SK-N-SH treated with all-trans-retinoic acid at 6 μM for 48 hours (cell line): Measurements from ENCODE around the gene PARD3B.

Experiments
- ATAC-seq: fragments of 200-7000 bp; cut with Tn5 transposase; 3 replicates; pipeline ENCODE4 v1.9.1; 2020; ENCODE audit warnings: mild to moderate bottlenecking, moderate library complexity
- ARNTL ChIP-seq: fragments of 450-650 bp; formaldehyde crosslinking; IDR thresholded peaks from 2 replicates; pipeline ENCODE4 v1.5.0; 2020; ENCODE audit warnings: low read depth, mild to moderate bottlenecking, moderate library complexity, borderline replicate concordance
- BACH2 ChIP-seq: fragments of 250-450 bp; sonication (Bioruptor Pico); IDR thresholded peaks from 2 replicates; pipeline ENCODE4 v1.9.0; 2021; ENCODE audit warnings: mild to moderate bottlenecking, borderline replicate concordance
- CSDC2 ChIP-seq: fragments of 250-450 bp; sonication (Bioruptor Pico); IDR thresholded peaks from 2 replicates; pipeline ENCODE4 v1.5.0; 2020; ENCODE audit warnings: mild to moderate bottlenecking, moderate library complexity
- GLIS3 ChIP-seq: fragments of 250-450 bp; sonication (Bioruptor Pico); IDR thresholded peaks from 2 replicates; pipeline ENCODE4 v1.5.0; 2020; ENCODE audit warnings: mild to moderate bottlenecking, moderate library complexity
- ISL1 ChIP-seq: fragments of 250-450 bp; sonication (Bioruptor Pico); IDR thresholded peaks from 2 replicates; pipeline ENCODE4 v2.1.2; 2022; ENCODE audit warnings: mild to moderate bottlenecking, moderate library complexity
- OSR1 ChIP-seq: fragments of 250-450 bp; sonication (Bioruptor Pico); IDR thresholded peaks from 2 replicates; pipeline ENCODE4 v1.8.0; 2022; ENCODE audit warnings: moderate library complexity, mild to moderate bottlenecking, inconsistent platforms
- PATZ1 ChIP-seq: fragments of 250-450 bp; sonication (Bioruptor Pico); IDR thresholded peaks from 2 replicates; pipeline ENCODE4 v1.8.0; 2020; ENCODE audit warnings: mild to moderate bottlenecking, moderate library complexity, borderline replicate concordance
- PPARA ChIP-seq: fragments of 250-450 bp; sonication (Bioruptor Pico); IDR thresholded peaks from 2 replicates; pipeline ENCODE4 v1.5.0; 2020; ENCODE audit warnings: mild to moderate bottlenecking, borderline replicate concordance
- RARB ChIP-seq: fragments of 250-450 bp; sonication (Bioruptor Pico); IDR thresholded peaks from 2 replicates; pipeline ENCODE4 v1.8.0; 2021; ENCODE audit warnings: mild to moderate bottlenecking, moderate library complexity
- SNAI2 ChIP-seq: fragments of 250-450 bp; sonication (Bioruptor Pico); IDR thresholded peaks from 2 replicates; pipeline ENCODE4 v1.5.0; 2020; ENCODE audit warnings: mild to moderate bottlenecking, moderate library complexity
- TOX ChIP-seq: fragments of 250-450 bp; sonication (Bioruptor Pico); IDR thresholded peaks from 2 replicates; pipeline ENCODE4 v1.8.0; 2021; ENCODE audit warnings: mild to moderate bottlenecking, moderate library complexity, borderline replicate concordance
- ZC3H10 ChIP-seq: fragments of 250-450 bp; sonication (Bioruptor Pico); IDR thresholded peaks from 2 replicates; pipeline ENCODE4 v1.5.1; 2021; ENCODE audit warnings: mild to moderate bottlenecking, moderate library complexity
- ZFP3 ChIP-seq: fragments of 250-450 bp; sonication (Bioruptor Pico); IDR thresholded peaks from 2 replicates; pipeline ENCODE4 v1.5.0; 2020; ENCODE audit warnings: mild to moderate bottlenecking, moderate library complexity
- ZNF70 ChIP-seq: fragments of 450-650 bp; formaldehyde crosslinking; IDR thresholded peaks from 2 replicates; pipeline ENCODE4 v1.5.0; 2020; ENCODE audit warnings: mild to moderate bottlenecking, moderate library complexity
- ZNF8 ChIP-seq: fragments of 450-650 bp; formaldehyde crosslinking; IDR thresholded peaks from 2 replicates; pipeline ENCODE4 v1.5.0; 2020; ENCODE audit warnings: mild to moderate bottlenecking, moderate library complexity
- TF ChIP-seq, protein P1 (sequence below): fragments of 250-450 bp; sonication (Bioruptor Pico); IDR thresholded peaks from 2 replicates; pipeline ENCODE4 v1.8.0; 2021; ENCODE audit warnings: low read depth, mild to moderate bottlenecking, moderate library complexity, borderline replicate concordance
- TF ChIP-seq, protein P2 (sequence below): fragments of 250-450 bp; sonication (Bioruptor Pico); IDR thresholded peaks from 2 replicates; pipeline ENCODE4 v1.5.0; 2020; ENCODE audit warnings: mild to moderate bottlenecking, moderate library complexity
- TF ChIP-seq, protein P3 (sequence below): fragments of 250-450 bp; sonication (Bioruptor Pico); IDR thresholded peaks from 2 replicates; pipeline ENCODE4 v1.5.1; 2020; ENCODE audit warnings: low read depth, mild to moderate bottlenecking, moderate library complexity

The PARD3B gene

DNA sequence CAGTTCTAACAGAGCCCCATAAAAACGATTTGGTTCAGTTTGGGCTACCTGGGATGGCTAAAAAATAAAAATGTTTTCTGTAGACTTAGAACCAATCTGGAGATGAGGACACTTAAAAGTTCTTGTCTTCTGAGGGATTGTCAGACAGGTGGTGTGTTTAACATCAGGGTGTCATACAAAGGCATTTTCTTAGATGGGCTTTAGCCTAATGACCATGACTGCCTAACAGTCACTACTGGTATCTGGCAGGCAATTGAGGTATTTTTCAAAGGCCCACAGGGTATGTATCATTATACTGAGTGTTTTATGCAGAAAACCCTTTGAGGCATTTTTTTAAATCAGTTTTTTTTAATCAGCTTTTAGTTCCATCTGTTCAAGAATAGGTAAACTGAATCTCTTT, 341.4 kb downstream of the PARD3B start:
- TF ChIP-seq SNAI2 (CRISPR knock-in tag) (no peak), OSR1 (CRISPR knock-in tag) (no peak), RARB (no peak), CSDC2 (CRISPR knock-in tag) (no peak), BACH2 (no peak), PATZ1 (CRISPR knock-in tag) (no peak), ZFP3 (CRISPR knock-in tag) (no peak), ZNF8 (CRISPR knock-in tag) (no peak), TOX (CRISPR knock-in tag) (no peak), ARNTL (CRISPR knock-in tag) (no peak), PPARA (no peak), GLIS3 (CRISPR knock-in tag) (no peak)
- TF ChIP-seq, protein P1, sequence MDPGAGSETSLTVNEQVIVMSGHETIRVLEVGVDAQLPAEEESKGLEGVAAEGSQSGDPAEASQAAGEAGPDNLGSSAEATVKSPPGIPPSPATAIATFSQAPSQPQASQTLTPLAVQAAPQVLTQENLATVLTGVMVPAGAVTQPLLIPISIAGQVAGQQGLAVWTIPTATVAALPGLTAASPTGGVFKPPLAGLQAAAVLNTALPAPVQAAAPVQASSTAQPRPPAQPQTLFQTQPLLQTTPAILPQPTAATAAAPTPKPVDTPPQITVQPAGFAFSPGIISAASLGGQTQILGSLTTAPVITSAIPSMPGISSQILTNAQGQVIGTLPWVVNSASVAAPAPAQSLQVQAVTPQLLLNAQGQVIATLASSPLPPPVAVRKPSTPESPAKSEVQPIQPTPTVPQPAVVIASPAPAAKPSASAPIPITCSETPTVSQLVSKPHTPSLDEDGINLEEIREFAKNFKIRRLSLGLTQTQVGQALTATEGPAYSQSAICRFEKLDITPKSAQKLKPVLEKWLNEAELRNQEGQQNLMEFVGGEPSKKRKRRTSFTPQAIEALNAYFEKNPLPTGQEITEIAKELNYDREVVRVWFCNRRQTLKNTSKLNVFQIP (CRISPR knock-in tag): no peak
- no peak for ATAC-seq

DNA sequence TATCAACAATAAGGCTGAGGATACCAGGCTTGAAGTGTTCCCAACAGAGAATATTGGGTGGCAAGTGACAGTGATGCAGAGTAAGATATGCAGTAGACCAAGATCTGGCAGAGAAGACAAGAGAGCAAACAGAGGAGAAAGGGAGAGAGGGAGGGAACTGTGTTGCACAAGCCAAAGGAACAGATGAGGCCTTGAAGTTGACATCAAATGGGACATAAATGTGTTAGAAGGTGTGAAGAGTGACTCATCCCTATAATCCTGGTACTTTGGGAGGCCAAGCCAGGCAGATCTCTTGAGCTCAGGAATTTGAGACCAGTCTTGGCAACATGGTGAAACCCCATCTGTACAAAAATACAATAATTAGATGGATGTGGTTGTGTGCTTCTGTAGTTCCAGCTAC, 342.9 kb downstream of the PARD3B start:
- ATAC-seq: no peak
- TF ChIP-seq ZC3H10 (CRISPR knock-in tag): no peak
- TF ChIP-seq, protein P1 (CRISPR knock-in tag): no peak
- TF ChIP-seq ZNF70 (CRISPR knock-in tag): no peak
- no peak for TF ChIP-seq TOX (CRISPR knock-in tag)
- TF ChIP-seq RARB: no peak
- no peak for TF ChIP-seq ISL1 (CRISPR knock-in tag)
- TF ChIP-seq, protein P2, sequence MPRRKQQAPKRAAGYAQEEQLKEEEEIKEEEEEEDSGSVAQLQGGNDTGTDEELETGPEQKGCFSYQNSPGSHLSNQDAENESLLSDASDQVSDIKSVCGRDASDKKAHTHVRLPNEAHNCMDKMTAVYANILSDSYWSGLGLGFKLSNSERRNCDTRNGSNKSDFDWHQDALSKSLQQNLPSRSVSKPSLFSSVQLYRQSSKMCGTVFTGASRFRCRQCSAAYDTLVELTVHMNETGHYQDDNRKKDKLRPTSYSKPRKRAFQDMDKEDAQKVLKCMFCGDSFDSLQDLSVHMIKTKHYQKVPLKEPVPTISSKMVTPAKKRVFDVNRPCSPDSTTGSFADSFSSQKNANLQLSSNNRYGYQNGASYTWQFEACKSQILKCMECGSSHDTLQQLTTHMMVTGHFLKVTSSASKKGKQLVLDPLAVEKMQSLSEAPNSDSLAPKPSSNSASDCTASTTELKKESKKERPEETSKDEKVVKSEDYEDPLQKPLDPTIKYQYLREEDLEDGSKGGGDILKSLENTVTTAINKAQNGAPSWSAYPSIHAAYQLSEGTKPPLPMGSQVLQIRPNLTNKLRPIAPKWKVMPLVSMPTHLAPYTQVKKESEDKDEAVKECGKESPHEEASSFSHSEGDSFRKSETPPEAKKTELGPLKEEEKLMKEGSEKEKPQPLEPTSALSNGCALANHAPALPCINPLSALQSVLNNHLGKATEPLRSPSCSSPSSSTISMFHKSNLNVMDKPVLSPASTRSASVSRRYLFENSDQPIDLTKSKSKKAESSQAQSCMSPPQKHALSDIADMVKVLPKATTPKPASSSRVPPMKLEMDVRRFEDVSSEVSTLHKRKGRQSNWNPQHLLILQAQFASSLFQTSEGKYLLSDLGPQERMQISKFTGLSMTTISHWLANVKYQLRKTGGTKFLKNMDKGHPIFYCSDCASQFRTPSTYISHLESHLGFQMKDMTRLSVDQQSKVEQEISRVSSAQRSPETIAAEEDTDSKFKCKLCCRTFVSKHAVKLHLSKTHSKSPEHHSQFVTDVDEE: no peak
- no peak for TF ChIP-seq SNAI2 (CRISPR knock-in tag)
- TF ChIP-seq ARNTL (CRISPR knock-in tag): no peak
- TF ChIP-seq PPARA: no peak

- no peak for TF ChIP-seq SNAI2 (CRISPR knock-in tag)
- TF ChIP-seq, protein P3, sequence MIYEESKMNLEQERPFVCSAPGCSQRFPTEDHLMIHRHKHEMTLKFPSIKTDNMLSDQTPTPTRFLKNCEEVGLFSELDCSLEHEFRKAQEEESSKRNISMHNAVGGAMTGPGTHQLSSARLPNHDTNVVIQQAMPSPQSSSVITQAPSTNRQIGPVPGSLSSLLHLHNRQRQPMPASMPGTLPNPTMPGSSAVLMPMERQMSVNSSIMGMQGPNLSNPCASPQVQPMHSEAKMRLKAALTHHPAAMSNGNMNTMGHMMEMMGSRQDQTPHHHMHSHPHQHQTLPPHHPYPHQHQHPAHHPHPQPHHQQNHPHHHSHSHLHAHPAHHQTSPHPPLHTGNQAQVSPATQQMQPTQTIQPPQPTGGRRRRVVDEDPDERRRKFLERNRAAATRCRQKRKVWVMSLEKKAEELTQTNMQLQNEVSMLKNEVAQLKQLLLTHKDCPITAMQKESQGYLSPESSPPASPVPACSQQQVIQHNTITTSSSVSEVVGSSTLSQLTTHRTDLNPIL (CRISPR knock-in tag): no peak
- TF ChIP-seq, protein P2: no peak
- TF ChIP-seq ISL1 (CRISPR knock-in tag): no peak
- ATAC-seq: no peak
These were observed 345.4 kb downstream of the PARD3B start for GRCh38 chr2:204890680-204891079.
